Osteoblast (primary cell): Measurements from ENCODE around the gene TMEM212. TPM values are rescaled to one million over a fixed set of nuclear protein-coding genes. Genes with fewer than 3 reads are reported as not detected.

Experiments used
- DNase-seq: peaks from one replicate; pipeline ENCODE4 v3.0.0; 2011; ENCODE audit warnings: low spot score, mixed read lengths; ENCODE audit not compliant: insufficient read length; ENCODE audit errors: missing footprints
- H2AFZ ChIP-seq: 2 replicates; pipeline ENCODE4 v1.6.0; 2011; ENCODE audit warnings: mild to moderate bottlenecking, low read length
- H3K27ac ChIP-seq: 2 replicates; pipeline ENCODE4 v1.5.1; 2011; ENCODE audit warnings: mild to moderate bottlenecking, low read depth, low read length, moderate library complexity
- H3K27me3 ChIP-seq: 2 replicates; pipeline ENCODE4 v1.6.0; 2012; ENCODE audit warnings: mild to moderate bottlenecking, control low read depth, inconsistent platforms, low read length, moderate library complexity; ENCODE audit not compliant: insufficient read depth
- H3K36me3 ChIP-seq: 2 replicates; pipeline ENCODE4 v1.5.1; 2011; ENCODE audit warnings: mild to moderate bottlenecking, low read length, control low read depth, moderate library complexity; ENCODE audit not compliant: insufficient read depth
- H3K4me1 ChIP-seq: 2 replicates; pipeline ENCODE4 v1.5.1; 2011; ENCODE audit warnings: mild to moderate bottlenecking, low read length, control low read depth, moderate library complexity; ENCODE audit not compliant: insufficient read depth
- H3K4me2 ChIP-seq: 2 replicates; pipeline ENCODE4 v1.6.0; 2011; ENCODE audit warnings: mild to moderate bottlenecking, low read length; ENCODE audit not compliant: insufficient read depth
- H3K4me3 ChIP-seq: fragments of 200-600 bp; sonication (generic); 3 replicates; pipeline ENCODE4 v1.5.1; 2012; ENCODE audit warnings: mild to moderate bottlenecking, low read length, inconsistent platforms; ENCODE audit not compliant: insufficient read depth
- H3K79me2 ChIP-seq: 2 replicates; pipeline ENCODE4 v1.6.0; 2012; ENCODE audit warnings: mild to moderate bottlenecking, low read length, control low read depth, inconsistent platforms; ENCODE audit not compliant: insufficient read depth
- H3K9me3 ChIP-seq: 2 replicates; pipeline ENCODE4 v1.5.1; 2011; ENCODE audit warnings: low read depth, low read length, control low read depth
- H4K20me1 ChIP-seq: 2 replicates; pipeline ENCODE4 v1.6.0; 2012; ENCODE audit warnings: mild to moderate bottlenecking, low read length, control low read depth; ENCODE audit not compliant: insufficient read depth
- total RNA-seq: library from RNA; depleted of rRNA; stranded (reverse); fragments of >200 nt; gene quantifications from 2 replicates; pipeline ENCODE4 v1.2.3, GENCODE V29; 2012
- TF ChIP-seq, protein P1 (sequence below): IDR thresholded peaks from 2 replicates; pipeline ENCODE4 v1.5.1; 2011; ENCODE audit warnings: mild to moderate bottlenecking, low read depth, low read length, moderate library complexity; ENCODE audit errors: extremely low read depth

The TMEM212 gene
- total RNA-seq, 1 donor: not detected

DNA sequence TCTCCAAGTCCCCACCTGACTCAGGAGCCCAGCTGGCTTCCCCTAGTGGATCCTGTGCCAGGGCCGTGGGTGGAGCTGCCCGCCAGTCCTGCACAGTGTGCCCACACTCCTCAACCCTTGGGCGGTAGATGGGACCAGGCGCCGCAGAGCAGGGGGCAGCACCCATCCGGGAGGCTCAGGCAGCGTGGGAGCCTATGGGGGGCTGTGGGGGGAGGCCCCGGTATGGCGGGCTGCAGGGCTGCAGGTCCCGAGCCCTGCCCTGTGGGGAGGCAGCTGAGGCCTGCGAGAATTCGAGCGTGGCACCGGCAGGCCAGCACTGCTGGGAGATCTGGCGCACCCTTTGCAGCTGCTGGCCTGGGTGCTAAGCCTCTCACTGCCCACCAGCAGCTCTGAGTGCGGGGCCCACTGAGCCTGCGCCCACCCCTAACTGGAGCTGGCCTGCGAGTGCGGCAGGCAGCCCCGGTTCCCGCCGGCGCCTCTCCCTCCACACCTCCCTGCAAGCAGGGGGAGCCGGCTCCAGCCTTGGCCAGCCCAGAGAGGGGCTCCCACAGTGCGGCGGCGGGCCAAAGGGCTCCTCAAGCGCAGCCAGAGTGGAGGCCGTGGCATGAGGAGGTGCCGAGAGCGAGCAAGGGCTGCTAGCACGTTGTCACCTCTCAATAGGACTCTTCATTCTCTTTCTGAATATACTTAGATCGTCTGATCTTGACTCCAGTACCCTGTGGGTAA is 64.0 kb downstream of the TMEM212 start:
- no peaks in the 10 kb centered on the region for H3K27me3 ChIP-seq
- H2AFZ ChIP-seq: no peak overlapping the region
- H3K4me3 ChIP-seq: no peak overlapping the region
- H3K9me3 ChIP-seq: no peaks in the 10 kb centered on the region
- H3K36me3 ChIP-seq: no peaks in the 10 kb centered on the region
- H3K27ac ChIP-seq: no peak overlapping the region
- no peak for DNase-seq
- no peaks in the 10 kb centered on the region for H4K20me1 ChIP-seq
- TF ChIP-seq, protein P1, sequence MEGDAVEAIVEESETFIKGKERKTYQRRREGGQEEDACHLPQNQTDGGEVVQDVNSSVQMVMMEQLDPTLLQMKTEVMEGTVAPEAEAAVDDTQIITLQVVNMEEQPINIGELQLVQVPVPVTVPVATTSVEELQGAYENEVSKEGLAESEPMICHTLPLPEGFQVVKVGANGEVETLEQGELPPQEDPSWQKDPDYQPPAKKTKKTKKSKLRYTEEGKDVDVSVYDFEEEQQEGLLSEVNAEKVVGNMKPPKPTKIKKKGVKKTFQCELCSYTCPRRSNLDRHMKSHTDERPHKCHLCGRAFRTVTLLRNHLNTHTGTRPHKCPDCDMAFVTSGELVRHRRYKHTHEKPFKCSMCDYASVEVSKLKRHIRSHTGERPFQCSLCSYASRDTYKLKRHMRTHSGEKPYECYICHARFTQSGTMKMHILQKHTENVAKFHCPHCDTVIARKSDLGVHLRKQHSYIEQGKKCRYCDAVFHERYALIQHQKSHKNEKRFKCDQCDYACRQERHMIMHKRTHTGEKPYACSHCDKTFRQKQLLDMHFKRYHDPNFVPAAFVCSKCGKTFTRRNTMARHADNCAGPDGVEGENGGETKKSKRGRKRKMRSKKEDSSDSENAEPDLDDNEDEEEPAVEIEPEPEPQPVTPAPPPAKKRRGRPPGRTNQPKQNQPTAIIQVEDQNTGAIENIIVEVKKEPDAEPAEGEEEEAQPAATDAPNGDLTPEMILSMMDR: no peak
- H3K4me2 ChIP-seq: no peak overlapping the region
- H3K79me2 ChIP-seq: no peaks in the 10 kb centered on the region
- H3K4me1 ChIP-seq: no peaks in the 10 kb centered on the region

DNA sequence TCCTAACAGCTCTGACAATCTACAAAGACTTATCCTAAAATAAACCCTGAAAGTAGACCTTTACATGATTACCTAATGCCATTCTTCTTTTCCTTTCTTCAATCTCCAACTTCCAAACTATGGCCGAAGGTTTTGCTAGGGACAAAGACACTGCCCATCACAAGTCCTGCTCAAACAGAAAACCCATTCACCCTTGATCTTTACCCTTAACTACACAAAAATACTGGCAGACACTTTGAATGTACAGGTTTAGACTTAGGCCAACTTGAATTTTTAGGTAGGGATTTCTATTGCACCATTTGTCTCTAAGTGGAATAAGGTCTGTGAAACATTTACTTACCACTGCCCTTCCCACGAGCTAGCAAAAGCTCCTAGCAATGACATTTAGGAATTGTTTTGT is 64.6 kb downstream of the TMEM212 start:
- Histone ChIP-seq H3K27me3 (no peaks in the 10 kb centered on the region), H4K20me1 (no peaks in the 10 kb centered on the region), H3K27ac (no peak overlapping the region), H2AFZ (no peak overlapping the region), H3K79me2 (no peaks in the 10 kb centered on the region), H3K4me3 (no peak overlapping the region), H3K9me3 (no peaks in the 10 kb centered on the region), H3K36me3 (no peaks in the 10 kb centered on the region), H3K4me2 (no peak overlapping the region), H3K4me1 (no peaks in the 10 kb centered on the region)
- TF ChIP-seq, protein P1: no peak
- DNase-seq: no peak

DNA sequence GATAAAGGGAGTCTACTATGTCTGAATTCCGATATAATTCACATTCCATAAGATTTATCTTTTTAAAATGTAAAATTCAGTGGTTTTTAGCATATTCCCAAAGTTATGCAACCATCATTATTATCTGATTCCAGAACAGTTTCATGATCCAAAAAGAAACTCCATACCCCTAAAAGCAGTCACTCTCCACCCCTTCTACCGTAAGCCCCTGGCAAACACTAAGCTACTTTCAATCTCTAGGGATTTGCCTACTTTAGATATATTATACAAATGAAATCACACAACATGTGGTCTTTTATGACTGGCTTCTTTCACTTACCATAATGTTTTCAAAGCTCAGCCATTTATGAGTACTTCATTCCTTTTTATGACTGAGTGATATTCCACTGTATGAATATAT is 65.6 kb downstream of the TMEM212 start:
- H3K27ac ChIP-seq: no peak overlapping the region
- H3K4me1 ChIP-seq: no peaks in the 10 kb centered on the region
- DNase-seq: no peak
- no peak overlapping the region for H3K4me3 ChIP-seq
- no peaks in the 10 kb centered on the region for H3K9me3 ChIP-seq
- H4K20me1 ChIP-seq: no peaks in the 10 kb centered on the region
- no peak overlapping the region for H2AFZ ChIP-seq
- H3K27me3 ChIP-seq: no peaks in the 10 kb centered on the region
- TF ChIP-seq, protein P1: no peak
- no peaks in the 10 kb centered on the region for H3K36me3 ChIP-seq
- H3K79me2 ChIP-seq: no peaks in the 10 kb centered on the region
- H3K4me2 ChIP-seq: no peak overlapping the region

Other genes starting within 250 kb of the TMEM212 start
- 18.1 and 29.5 TPM in 2 replicates for gene PLD1, start 32.9 kb upstream of the TMEM212 start, total RNA-seq
- 179 TPM in 2 replicates for gene FNDC3B, start 196.2 kb downstream of the TMEM212 start, total RNA-seq